ENCODE data around the gene ZNRF3.

DNA sequence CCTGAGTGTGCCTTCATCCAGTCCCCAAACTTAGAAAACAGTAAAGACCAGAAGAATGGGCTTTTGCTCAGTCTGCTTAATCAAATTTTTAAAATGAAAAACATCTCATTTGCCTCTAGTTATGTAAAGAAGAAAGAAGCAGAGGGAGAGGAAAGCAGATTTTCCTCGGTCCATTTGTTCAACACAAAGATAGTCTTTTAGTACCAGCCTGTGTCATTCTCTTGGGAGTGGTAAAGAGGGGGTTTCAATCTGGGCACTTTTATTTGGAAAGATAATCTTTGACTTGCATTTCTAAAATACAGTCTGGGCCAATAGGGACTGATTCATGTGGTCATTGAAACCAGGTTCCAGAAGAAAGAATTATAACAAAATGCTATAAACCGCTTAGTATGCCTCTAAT, 218.9 kb downstream of the ZNRF3 start:
- TF ChIP-seq, protein P1, sequence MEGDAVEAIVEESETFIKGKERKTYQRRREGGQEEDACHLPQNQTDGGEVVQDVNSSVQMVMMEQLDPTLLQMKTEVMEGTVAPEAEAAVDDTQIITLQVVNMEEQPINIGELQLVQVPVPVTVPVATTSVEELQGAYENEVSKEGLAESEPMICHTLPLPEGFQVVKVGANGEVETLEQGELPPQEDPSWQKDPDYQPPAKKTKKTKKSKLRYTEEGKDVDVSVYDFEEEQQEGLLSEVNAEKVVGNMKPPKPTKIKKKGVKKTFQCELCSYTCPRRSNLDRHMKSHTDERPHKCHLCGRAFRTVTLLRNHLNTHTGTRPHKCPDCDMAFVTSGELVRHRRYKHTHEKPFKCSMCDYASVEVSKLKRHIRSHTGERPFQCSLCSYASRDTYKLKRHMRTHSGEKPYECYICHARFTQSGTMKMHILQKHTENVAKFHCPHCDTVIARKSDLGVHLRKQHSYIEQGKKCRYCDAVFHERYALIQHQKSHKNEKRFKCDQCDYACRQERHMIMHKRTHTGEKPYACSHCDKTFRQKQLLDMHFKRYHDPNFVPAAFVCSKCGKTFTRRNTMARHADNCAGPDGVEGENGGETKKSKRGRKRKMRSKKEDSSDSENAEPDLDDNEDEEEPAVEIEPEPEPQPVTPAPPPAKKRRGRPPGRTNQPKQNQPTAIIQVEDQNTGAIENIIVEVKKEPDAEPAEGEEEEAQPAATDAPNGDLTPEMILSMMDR (IDR thresholded peaks at IDR 0.05; ENCODE audit: low read depth, low read length): no peak
- no peak for TF ChIP-seq EZH2phosphoT487 (IDR thresholded peaks at IDR 0.05; ENCODE audit: low read depth)
